ENCODE data around the gene FILIP1L.

The FILIP1L gene

DNA sequence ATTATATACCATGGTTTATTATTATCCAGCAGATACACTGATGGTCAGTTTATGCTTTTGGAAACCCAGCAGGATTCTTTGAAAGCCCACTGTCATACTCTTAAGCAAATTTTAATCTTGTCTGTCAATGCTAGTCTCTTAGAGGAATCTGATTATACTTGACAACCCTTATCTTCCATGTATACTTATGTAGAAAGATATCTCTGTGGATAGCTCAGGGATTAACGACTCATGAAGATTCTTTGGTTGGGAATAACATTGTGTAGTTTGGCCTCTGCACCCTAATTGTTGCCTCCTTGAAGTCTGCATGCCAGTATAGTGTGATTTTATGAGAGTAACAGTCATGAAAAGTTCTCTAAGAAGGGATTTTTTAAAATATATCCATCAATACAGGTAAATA, 33.0 kb downstream of the FILIP1L start:
- TF ChIP-seq, protein P1, sequence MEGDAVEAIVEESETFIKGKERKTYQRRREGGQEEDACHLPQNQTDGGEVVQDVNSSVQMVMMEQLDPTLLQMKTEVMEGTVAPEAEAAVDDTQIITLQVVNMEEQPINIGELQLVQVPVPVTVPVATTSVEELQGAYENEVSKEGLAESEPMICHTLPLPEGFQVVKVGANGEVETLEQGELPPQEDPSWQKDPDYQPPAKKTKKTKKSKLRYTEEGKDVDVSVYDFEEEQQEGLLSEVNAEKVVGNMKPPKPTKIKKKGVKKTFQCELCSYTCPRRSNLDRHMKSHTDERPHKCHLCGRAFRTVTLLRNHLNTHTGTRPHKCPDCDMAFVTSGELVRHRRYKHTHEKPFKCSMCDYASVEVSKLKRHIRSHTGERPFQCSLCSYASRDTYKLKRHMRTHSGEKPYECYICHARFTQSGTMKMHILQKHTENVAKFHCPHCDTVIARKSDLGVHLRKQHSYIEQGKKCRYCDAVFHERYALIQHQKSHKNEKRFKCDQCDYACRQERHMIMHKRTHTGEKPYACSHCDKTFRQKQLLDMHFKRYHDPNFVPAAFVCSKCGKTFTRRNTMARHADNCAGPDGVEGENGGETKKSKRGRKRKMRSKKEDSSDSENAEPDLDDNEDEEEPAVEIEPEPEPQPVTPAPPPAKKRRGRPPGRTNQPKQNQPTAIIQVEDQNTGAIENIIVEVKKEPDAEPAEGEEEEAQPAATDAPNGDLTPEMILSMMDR (IDR thresholded peaks at IDR 0.05; ENCODE audit: extremely low read depth, missing control alignments) = no peak
- no peak for DNase-seq (ENCODE audit: low spot score)

DNA sequence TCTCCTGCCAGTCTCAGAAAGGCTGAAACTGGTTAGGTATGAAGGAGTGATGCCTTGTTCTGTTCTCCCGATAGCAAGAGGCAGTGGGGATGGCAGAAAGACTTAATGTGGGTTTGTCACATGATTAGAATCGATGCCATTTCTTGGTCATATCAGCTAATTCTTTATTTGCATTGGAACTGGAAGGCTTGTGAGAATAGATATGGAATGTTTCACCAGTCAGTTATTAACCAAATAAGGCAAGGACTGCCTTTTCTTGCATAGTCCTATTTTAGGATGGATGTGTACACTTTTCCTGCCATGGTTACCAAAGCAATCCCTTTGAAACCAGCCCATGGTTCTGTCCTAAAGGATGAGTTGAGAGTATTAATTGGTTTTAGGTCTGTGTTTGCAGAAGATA, 33.7 kb downstream of the FILIP1L start:
- no peak for DNase-seq (ENCODE audit: low spot score)
- TF ChIP-seq, protein P1 (IDR thresholded peaks at IDR 0.05; ENCODE audit: extremely low read depth, missing control alignments) = no peak

DNA sequence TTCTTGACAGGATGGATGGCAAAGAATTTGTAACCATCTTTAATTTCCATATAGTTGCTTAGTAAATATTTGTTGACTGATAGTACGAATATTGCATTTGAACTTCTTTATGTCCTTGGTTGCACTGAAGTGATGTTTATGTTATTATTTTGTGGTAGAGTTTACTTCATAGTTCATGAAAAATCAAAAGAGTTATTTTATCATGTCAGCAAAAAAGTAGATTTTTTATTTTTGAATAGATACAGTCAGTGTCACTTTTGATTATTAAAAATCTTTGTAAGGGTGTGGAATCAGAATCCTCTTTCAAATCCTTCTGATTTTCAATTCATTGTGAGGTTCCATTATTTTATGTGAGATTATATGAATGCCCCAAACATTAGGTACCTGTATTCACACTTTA, 35.0 kb downstream of the FILIP1L start:
- TF ChIP-seq, protein P1 (IDR thresholded peaks at IDR 0.05; ENCODE audit: extremely low read depth, missing control alignments) = no peak
- DNase-seq (ENCODE audit: low spot score) = no peak

DNA sequence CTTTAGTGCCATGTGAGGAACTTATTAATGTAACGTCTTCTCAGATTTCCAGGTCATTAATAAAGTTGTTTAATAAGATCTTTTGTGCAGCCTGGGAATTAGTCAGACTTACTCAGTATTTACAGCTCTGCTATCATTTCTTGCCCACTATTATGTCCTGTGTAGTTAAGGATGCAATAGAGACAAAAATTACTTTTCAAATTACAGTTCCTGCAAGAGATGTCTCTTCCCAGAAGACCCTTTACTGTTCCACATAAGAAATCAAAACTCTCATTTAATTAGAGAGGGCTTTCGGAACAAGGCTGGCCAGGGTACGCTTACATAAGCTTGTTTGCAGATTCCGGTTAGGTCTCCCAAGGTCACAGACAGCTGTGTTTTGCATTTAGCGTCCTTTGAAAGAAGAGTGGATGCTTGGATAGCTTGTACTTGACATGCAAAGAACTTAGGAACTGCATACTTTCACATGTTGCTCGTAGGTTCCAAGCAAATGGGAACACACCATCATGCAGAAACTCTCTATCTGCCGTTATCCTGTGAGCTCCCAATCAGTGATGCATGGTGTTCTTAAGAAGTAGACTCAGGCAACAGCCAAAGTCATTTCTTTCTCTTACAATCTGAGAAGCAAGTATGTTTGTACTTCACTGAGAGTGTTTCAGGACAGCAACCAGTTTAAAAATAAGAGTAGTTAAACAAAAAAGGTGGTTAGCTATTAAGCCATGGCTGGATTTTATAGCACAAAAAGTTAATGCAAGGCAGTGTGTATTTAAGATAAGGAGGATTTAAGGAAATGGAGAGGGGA, 37.4 kb downstream of the FILIP1L start:
- TF ChIP-seq, protein P1 (IDR thresholded peaks at IDR 0.05; ENCODE audit: extremely low read depth, missing control alignments) = no peak
- DNase-seq (ENCODE audit: low spot score) = no peak

DNA sequence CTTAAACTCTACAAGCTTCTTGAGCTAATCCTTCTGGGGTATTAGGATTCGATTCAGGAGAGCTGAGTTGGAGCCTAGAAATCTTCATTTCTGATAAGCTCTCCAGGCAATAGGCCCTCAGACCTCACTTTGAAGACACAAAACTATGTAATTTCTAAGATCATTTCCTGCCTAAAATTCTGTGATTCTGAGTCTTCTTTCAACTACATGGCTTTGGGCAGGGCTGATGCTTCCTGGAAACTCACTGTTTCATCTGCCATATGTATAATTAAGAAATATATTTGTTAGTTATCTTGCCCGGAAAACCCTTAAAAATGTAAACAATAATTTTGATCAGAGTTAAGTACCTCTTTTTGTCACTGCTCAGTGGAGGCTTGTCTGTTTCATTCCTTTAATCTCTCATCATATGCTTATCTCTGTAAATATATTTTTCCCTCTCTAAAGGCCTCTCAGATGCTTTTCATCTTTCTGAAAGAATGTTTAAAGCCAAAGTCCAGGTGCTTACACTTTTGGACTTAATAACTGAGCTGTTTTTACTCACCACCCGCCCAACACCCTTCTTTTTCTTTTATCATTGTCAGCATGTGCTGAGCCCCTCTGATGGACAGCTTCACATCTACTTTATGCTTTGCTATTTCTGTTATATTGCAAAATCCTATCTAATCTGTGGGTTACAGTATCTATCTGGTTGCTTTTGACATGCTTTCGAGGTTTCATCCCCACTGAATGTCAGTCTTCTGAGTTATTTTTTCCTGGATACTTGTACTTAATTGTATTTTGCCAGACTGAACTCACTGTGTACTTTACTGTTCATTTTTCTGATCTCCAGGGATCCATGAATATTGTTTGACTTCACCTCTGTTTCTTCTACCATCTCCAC, 38.2 kb downstream of the FILIP1L start:
- TF ChIP-seq, protein P1 (IDR thresholded peaks at IDR 0.05; ENCODE audit: extremely low read depth, missing control alignments) = no peak
- DNase-seq (ENCODE audit: low spot score) = no peak

DNA sequence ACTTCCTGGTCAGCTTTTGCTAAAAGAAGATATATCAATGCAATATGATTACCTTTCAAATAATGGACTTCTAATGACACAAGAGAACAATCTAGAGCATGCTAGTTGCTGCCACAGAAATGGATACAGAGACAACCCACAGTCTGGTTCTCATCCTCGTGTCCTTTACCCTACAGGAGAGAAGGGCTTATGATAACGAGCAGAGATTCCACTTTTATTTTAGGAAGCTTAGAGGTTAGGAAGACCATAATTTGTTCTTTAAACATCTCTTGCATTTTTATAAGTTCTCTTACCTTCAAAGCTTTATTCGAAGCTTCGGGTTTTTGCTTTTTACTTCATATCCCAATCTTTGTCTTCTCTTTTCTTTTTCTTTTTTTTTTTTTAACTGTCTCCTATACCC, 39.1 kb downstream of the FILIP1L start:
- TF ChIP-seq, protein P1 (IDR thresholded peaks at IDR 0.05; ENCODE audit: extremely low read depth, missing control alignments) = no peak

DNA sequence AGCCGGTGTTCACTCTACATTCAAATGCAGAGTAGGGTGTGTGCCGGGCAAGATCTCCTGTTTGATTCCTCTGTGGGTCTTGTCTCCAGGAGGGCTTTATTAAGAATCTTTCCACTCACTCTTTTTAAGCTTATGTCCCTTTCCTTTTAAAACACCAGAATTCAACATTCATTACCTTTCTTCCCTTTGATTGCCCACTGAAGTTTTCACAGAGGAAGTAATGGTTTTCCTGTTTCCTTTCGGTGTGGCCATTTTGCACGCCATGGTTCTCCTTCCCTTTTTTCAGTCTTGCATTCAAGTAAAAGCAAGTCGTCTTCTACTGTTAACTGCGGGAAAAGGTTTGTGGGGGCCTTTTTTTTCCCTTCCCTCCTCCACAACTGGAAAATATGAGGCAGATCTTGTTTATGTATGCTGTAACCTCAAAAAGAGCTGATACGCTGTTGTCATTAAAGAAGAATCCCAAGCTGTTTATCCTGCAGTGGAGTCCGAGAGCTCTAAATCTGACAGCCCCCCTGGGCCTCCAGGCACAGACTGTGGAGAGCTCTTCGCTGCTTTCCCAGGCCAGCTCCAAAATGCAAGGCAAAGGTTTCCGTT, 40.5 kb downstream of the FILIP1L start:
- TF ChIP-seq, protein P1 (IDR thresholded peaks at IDR 0.05; ENCODE audit: extremely low read depth, missing control alignments) = no peak
- peak; percentile 20 for DNase-seq (ENCODE audit: low spot score)

More for the DNA sequence above, 39.1 kb downstream of the FILIP1L start:
- no peak for DNase-seq (ENCODE audit: low spot score)
